K562 (cell line): ENCODE measurements around the gene CBX4.

Experiments used
- CEBPG ChIP-seq, 3 experiments: fragments of 200-800 bp in 1 of 3; sonication (Bioruptor generic) in 1 of 3; sonication (generic) in 1 of 3; formaldehyde crosslinking in 1 of 3; IDR thresholded peaks in 2 of 3; conservative IDR thresholded peaks in 1 of 3; 2 replicates each; pipeline versions ENCODE4 v1.6.1 to v1.8.0; 2016 to 2022; ENCODE audit warnings: missing compliant biosample characterization in 2 of 3, missing genetic modification characterization in 2 of 3, mild to moderate bottlenecking in 1 of 3, missing genetic modification reagents in 1 of 3
- DIDO1 ChIP-seq: fragments of 450-650 bp; IDR thresholded peaks from 2 replicates; pipeline ENCODE4 v1.6.1; 2016; ENCODE audit warnings: low read depth, missing biosample characterization, missing genetic modification characterization
- NR2C2 ChIP-seq, 2 experiments: fragments of 200-800 bp in 1 of 2; sonication (Bioruptor generic) in 1 of 2; sonication (generic) in 1 of 2; formaldehyde crosslinking in 1 of 2; IDR thresholded peaks; 2 replicates each; pipeline versions ENCODE4 v1.6.1 to v1.8.0; 2016 to 2022; ENCODE audit warnings: mild to moderate bottlenecking in 1 of 2, missing compliant biosample characterization in 1 of 2, missing genetic modification characterization in 1 of 2, missing genetic modification reagents in 1 of 2
- SP1 ChIP-seq: sonication (generic); formaldehyde crosslinking; IDR thresholded peaks from 2 replicates; pipeline ENCODE4 v1.8.1; 2022; ENCODE audit warnings: mild to moderate bottlenecking, missing genetic modification reagents
- TBP ChIP-seq: optimal IDR thresholded peaks from 2 replicates; pipeline ENCODE3; 2011; ENCODE audit warnings: low read depth, low read length, improper control_type of control experiment
- ZKSCAN8 ChIP-seq: fragments of 200-800 bp; sonication (Bioruptor generic); IDR thresholded peaks from 2 replicates; pipeline ENCODE4 v1.6.1; 2016; ENCODE audit warnings: missing genetic modification characterization, missing compliant biosample characterization
- ZNF561 ChIP-seq: fragments of 450-650 bp; formaldehyde crosslinking; conservative IDR thresholded peaks from 2 replicates; pipeline ENCODE4 v1.4.0; 2020; ENCODE audit warnings: mild to moderate bottlenecking, moderate library complexity
- TF ChIP-seq, protein P1 (sequence below), 2 experiments: fragments of 450-650 bp; formaldehyde crosslinking in 1 of 2; IDR thresholded peaks; 2 replicates each; pipeline versions ENCODE4 v1.4.0 to v1.6.1; 2014 to 2020; ENCODE audit warnings: mild to moderate bottlenecking in 2 of 2, borderline replicate concordance in 1 of 2, low read depth in 1 of 2
- TF ChIP-seq, protein P2 (sequence below), 3 experiments: IDR thresholded peaks in 2 of 3; conservative IDR thresholded peaks in 1 of 3; 2 replicates each; pipeline ENCODE4 v1.5.1; 2011 to 2012; ENCODE audit warnings: low read length in 3 of 3, mild to moderate bottlenecking in 3 of 3, control low read depth in 2 of 3, improper control_type of control experiment in 1 of 3, inconsistent platforms in 1 of 3, low read depth in 1 of 3, mixed read lengths in 1 of 3, moderate library complexity in 1 of 3; ENCODE audit not compliant: insufficient read depth in 2 of 3
- TF ChIP-seq, protein P3 (sequence below): sonication (generic); formaldehyde crosslinking; IDR thresholded peaks from 2 replicates; pipeline ENCODE4 v1.9.0; 2022; ENCODE audit warnings: mild to moderate bottlenecking, missing genetic modification reagents

DNA sequence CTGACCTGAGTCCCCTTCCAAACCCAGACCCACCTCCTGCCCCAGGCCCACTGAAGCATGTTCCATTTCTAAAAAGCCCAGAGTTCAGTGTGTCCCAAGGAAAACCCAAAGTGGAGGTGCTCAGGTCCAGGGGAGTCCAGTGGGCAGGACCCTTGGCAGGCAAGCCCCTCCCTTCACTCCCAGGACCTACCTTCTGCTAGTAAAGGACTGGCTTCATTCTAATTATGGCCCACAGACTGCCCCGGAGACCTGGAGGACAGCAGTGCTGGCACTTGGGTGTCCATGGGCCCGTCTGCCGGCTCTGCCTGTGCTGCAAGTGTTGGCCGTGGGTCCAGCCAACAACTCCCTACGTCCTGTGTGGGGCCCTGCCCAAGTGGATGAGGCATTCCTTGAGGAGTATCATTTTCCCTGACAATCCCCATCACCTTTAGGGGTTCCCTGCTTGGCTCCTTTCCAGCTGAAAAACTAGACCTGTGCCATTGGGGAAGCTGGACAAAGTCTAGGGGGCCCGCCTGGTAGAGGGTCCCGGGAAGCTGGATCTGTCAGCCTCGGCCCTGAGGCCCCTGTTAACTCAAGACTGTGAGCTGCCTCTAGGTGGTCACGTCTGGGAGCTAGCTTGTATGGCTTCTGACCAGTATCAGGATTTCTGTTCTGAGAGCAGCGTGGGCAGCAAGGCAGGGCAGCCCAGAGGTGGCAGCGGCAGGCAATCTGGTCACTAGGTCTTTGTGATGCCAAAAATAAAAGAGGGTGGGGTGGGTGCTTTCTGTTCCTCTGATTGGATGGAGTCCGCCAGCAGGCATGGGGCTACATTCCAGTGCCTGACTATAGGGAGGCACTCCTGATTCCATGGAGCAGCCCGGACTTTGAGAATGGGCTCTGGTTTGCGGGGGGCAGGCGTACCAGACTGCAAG lies 53.1 kb downstream of the CBX4 start:
- TF ChIP-seq ZNF561 (CRISPR knock-in tag) (no peak), CEBPG (CRISPR knock-in tag; IDR thresholded peaks at IDR 0.05) (no peak), CEBPG (tag; conservative IDR thresholded peaks at IDR 0.05 in 1 of 2, IDR thresholded peaks at IDR 0.05 in 1 of 2) (no peak), TBP (no peak), SP1 (CRISPR knock-in tag) (no peak), DIDO1 (tag) (no peak), ZKSCAN8 (no peak), NR2C2 (CRISPR knock-in tag; IDR thresholded peaks at IDR 0.05) (no peak), NR2C2 (tag; IDR thresholded peaks at IDR 0.05) (no peak)
- TF ChIP-seq, protein P1, sequence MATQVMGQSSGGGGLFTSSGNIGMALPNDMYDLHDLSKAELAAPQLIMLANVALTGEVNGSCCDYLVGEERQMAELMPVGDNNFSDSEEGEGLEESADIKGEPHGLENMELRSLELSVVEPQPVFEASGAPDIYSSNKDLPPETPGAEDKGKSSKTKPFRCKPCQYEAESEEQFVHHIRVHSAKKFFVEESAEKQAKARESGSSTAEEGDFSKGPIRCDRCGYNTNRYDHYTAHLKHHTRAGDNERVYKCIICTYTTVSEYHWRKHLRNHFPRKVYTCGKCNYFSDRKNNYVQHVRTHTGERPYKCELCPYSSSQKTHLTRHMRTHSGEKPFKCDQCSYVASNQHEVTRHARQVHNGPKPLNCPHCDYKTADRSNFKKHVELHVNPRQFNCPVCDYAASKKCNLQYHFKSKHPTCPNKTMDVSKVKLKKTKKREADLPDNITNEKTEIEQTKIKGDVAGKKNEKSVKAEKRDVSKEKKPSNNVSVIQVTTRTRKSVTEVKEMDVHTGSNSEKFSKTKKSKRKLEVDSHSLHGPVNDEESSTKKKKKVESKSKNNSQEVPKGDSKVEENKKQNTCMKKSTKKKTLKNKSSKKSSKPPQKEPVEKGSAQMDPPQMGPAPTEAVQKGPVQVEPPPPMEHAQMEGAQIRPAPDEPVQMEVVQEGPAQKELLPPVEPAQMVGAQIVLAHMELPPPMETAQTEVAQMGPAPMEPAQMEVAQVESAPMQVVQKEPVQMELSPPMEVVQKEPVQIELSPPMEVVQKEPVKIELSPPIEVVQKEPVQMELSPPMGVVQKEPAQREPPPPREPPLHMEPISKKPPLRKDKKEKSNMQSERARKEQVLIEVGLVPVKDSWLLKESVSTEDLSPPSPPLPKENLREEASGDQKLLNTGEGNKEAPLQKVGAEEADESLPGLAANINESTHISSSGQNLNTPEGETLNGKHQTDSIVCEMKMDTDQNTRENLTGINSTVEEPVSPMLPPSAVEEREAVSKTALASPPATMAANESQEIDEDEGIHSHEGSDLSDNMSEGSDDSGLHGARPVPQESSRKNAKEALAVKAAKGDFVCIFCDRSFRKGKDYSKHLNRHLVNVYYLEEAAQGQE (IDR thresholded peaks at IDR 0.05; ENCODE audit: borderline replicate concordance) = no peak
- TF ChIP-seq, protein P1 (CRISPR knock-in tag; IDR thresholded peaks at IDR 0.05; ENCODE audit: low read depth) = no peak
- TF ChIP-seq, protein P2, sequence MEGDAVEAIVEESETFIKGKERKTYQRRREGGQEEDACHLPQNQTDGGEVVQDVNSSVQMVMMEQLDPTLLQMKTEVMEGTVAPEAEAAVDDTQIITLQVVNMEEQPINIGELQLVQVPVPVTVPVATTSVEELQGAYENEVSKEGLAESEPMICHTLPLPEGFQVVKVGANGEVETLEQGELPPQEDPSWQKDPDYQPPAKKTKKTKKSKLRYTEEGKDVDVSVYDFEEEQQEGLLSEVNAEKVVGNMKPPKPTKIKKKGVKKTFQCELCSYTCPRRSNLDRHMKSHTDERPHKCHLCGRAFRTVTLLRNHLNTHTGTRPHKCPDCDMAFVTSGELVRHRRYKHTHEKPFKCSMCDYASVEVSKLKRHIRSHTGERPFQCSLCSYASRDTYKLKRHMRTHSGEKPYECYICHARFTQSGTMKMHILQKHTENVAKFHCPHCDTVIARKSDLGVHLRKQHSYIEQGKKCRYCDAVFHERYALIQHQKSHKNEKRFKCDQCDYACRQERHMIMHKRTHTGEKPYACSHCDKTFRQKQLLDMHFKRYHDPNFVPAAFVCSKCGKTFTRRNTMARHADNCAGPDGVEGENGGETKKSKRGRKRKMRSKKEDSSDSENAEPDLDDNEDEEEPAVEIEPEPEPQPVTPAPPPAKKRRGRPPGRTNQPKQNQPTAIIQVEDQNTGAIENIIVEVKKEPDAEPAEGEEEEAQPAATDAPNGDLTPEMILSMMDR (IDR thresholded peaks at IDR 0.05 in 2 of 3, conservative IDR thresholded peaks at IDR 0.05 in 1 of 3; ENCODE audit: insufficient read depth in 2 of 3, low read depth in 1 of 3, low read length in 3 of 3) = no peak
- TF ChIP-seq, protein P3, sequence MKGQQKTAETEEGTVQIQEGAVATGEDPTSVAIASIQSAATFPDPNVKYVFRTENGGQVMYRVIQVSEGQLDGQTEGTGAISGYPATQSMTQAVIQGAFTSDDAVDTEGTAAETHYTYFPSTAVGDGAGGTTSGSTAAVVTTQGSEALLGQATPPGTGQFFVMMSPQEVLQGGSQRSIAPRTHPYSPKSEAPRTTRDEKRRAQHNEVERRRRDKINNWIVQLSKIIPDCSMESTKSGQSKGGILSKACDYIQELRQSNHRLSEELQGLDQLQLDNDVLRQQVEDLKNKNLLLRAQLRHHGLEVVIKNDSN (CRISPR knock-in tag) = no peak
